RCC 7860 (cell line): Measurements from ENCODE around the gene ADSS1.
"Not testable (repeated sequence)": the region's sequence is repeated elsewhere in the genome, so short reads cannot be mapped to it uniquely, and the experiment has no call there.

Source experiments
- DNase-seq: peaks from one replicate; pipeline ENCODE4 v3.0.0-alpha.2; 2015; ENCODE audit warnings: low spot score
- FAIRE-seq: peaks from 2 replicates; lab custom pipeline; 2012; peaks lifted over from hg19 to GRCh38; lab: Jason Lieb, UNC

Gene ADSS1

DNA sequence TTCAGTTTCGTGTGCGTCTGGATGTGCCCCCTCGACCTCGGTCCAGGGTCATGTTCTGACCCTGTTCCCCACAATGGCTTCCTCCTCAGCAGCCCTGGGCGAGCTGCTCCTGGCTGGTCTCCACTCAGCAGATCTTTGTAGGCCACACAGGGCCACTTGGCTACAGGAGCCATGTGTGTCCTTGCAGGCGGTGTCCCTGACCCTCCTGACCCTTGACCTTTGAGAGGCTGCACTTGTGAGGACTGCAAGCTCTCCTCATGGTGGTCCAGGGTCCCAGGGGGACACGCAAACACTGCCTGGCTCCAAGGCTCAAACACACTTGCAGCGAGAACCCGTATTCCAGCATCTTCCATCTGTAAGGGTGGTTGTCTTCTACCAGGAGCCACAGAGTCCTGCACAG, 21.4 kb downstream of the ADSS1 start:
- no peak for FAIRE-seq
- DNase-seq, result no peak

- no peak for FAIRE-seq
- no peak for DNase-seq
Observed at GRCh38 chr14:104746071-104746545, 22.1 kb downstream of the ADSS1 start.

DNA sequence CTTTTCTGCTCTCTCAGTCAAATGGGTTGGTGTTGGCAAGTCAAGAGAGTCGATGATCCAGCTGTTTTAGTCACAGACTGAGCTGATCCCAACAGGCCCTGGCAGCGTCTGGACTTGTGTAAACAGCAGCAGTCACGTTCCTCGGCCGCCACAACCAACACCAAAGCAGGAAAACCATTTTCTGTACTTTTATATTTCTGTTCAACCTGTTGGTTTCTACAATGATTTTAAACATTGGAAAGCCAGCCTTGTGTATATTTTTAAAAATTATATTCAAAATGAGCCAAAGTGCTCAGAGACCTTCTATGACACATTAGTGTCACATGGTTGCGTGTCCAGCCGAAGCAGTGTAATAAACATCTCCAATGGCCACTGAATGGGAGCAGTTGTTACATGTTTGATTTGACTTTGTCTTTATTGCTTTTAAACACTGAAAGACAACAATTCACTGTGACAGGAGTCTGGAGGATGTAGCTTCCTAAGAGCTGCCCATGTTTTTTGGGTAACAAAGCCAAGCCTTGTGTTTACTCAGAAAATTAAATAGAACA, 23.0 kb downstream of the ADSS1 start:
- FAIRE-seq, result no peak
- DNase-seq, result no peak

GRCh38 chr14:104747876-104748275, 23.8 kb downstream of the ADSS1 start:
- DNase-seq (no peak), FAIRE-seq (no peak)

DNA sequence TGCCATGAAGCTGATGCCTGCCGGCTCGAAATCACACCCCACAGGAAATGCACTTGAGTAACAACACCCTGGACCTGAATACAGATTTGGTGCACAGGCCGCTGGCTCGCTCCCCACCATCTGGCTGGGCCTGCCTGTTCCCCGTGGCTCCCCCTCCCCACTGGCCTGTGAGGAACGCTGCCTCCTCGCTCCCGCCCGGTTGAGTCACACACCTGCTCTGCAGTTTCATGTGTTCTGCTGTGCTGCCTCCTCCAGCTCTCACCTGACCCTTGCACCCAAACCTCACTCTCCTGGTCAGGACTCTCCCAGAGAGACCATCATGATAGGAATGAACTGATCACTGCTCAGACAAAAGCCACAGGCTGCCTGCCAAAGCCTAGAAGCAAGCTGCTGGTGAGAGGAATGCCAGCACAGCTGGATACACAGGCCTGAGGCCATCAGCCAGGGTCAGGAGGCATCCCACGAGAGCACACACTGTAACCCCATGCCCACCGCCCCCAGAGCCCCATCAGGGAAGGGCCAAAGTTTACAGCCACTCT, 25.2 kb downstream of the ADSS1 start:
- DNase-seq (no peak), FAIRE-seq (no peak)

DNA sequence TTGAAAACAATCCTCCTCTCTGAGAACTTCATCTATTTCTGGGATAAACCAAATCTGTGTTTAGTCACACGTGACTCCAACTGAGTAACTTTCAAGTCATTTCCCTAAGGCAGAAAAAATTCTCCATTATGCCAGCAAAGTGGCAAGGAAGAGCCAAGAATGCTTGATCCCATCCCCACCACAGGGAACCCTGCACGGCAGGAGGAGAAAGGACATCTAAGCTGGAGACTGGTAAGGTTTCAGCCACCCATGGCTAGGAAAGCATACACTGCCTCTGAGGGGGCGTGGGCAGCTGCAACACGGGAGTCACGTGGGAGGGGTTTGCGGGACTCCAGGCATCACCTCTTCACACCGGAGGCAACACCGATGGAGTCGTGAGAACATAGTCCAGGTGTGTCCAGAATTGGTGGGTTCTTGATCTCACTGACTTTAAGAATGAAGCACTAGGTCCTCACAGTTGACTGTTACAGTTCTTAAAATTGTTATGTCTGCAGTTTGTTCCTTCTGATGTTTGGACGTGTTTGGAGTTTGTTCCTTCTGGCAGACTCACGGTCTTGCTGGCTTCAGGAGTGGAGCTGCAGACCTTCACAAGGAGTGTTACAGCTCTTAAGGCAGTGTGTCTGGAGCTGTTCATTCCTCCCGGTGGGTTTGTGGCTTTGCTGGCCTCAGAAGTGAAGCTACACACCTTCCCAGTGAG, 26.2 kb downstream of the ADSS1 start:
- DNase-seq, result no peak
- FAIRE-seq, result no peak

DNA sequence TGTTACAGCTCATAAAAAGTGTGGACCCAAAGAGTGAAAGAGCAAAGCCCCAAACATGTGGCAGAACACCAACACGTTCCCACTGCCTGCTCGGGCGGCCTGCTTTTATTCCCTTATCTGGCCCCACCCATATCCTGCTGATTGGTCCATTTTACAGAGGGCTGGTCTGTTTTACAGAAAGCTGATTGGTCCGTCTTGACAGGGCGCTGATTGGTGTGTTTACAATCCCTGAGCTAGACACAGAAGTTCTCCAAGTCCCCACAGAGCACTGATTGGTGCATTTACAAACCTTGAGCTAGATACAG, 26.7 kb downstream of the ADSS1 start:
- not testable (repeated sequence) for FAIRE-seq, DNase-seq

- no peak for FAIRE-seq
- DNase-seq, result no peak
Observed at GRCh38 chr14:104751539-104752422, 27.8 kb downstream of the ADSS1 start.

DNA sequence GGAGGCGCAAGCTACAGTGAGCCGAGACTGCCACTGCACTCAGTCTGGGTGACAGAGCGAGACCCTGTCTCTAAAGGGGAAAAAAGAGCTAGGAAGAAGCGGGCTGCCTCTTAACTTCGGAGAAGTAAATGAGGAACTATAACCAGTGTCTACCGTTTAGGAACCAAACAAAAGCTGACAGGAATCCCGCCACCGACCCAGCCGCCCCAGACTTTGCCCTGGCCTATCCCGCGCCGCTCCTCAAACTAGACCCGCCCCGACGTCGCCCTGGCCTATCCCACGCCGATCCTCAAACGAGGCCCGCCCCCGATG, 28.4 kb downstream of the ADSS1 start:
- no peak for DNase-seq
- no peak for FAIRE-seq

DNA sequence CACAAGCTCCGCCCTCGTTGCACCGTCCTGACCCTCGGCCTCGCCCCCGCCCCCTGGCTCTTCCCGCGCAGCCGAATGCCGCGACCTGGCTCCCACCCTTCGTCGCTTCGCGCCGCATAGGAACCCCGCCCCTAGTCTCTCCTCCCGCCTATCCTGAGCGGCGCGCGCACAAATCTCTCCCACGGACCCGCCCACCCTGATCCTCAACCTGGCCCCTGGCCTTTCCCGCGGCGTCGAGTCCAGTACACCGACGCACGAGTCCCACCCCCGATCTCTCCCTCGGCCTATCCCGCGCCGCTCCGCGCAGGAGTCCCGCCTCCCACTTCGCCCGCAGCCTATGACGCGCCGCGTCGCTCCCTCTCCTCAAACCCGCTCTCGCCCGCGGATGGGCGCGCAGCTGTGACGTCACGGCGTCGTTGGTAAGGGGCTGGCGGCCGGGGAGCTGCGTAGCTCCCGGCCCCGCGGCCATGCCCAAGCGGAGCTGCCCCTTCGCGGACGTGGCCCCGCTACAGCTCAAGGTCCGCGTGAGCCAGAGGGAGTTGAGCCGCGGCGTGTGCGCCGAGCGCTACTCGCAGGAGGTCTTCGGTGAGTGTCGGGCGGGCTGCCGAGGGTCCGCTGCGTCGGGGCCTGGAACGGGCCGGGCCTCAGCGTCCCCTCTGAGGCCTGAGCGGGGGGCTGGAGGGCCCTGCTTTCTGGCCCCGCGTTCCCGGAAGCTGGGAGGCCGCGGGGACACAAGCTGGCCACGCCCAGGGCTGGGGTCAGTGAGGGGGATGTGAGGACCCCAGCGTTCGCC, 28.9 kb downstream of the ADSS1 start, which contains the start of gene SIVA1:
TSS of gene SIVA1 (plus strand) at position 413 of the 793 bp plus-strand sequence. CDS start at position 468, 55 bp downstream.
- DNase-seq (peak; percentile 89), FAIRE-seq (peak; percentile 27)

GRCh38 chr14:104753528-104754212, 29.6 kb downstream of the ADSS1 start:
- DNase-seq (no peak), FAIRE-seq (no peak)

GRCh38 chr14:104754213-104754851, 30.3 kb downstream of the ADSS1 start:
- DNase-seq (no peak), FAIRE-seq (no peak)

DNA sequence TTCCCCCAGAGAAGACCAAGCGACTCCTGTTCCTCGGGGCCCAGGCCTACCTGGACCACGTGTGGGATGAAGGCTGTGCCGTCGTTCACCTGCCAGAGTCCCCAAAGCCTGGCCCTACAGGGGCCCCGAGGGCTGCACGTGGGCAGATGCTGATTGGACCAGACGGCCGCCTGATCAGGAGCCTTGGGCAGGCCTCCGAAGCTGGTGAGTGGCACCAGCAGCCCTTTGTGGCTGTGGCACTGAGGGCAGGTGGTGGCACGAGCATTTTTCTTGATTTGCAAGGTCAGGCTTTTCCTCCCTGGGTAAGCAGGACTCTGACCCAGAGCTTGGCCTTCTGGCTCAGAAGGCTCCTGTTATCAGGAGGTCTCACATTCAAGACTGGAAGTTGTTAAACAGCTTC, 31.6 kb downstream of the ADSS1 start:
- DNase-seq, result no peak
- no peak for FAIRE-seq

DNA sequence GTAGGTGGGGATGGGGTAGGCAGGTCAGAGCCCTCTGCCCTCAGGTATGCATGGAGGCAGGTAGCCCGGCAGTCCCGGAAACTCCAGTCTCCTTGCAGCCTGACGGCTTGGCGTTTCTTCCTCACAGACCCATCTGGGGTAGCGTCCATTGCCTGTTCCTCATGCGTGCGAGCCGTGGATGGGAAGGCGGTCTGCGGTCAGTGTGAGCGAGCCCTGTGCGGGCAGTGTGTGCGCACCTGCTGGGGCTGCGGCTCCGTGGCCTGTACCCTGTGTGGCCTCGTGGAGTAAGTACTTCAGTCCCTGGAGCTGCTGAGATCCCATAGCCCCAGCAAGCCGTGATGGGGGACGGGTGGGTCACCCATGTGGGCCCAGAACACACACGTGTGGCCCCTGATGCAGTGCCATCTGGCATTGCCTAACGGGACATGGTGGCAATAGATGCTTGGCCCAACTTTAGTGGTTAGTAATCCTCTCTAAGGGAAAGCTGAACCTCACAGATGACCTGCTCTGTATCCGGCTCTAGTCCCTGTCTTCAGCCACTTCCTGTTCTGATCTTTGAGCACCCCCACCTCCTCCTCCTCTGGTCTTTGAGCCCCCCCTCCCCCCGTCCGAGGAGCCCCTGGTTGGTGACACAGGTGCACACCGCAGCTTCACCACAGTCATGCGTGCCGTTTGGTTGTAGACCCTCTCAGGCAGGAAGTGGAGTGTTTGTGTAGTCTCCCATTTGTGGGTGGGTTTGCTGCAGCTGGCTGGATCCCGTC, 32.6 kb downstream of the ADSS1 start:
- no peak for FAIRE-seq
- no peak for DNase-seq

GRCh38 chr14:104757238-104757585, 33.2 kb downstream of the ADSS1 start:
- FAIRE-seq (no peak), DNase-seq (no peak)

DNA sequence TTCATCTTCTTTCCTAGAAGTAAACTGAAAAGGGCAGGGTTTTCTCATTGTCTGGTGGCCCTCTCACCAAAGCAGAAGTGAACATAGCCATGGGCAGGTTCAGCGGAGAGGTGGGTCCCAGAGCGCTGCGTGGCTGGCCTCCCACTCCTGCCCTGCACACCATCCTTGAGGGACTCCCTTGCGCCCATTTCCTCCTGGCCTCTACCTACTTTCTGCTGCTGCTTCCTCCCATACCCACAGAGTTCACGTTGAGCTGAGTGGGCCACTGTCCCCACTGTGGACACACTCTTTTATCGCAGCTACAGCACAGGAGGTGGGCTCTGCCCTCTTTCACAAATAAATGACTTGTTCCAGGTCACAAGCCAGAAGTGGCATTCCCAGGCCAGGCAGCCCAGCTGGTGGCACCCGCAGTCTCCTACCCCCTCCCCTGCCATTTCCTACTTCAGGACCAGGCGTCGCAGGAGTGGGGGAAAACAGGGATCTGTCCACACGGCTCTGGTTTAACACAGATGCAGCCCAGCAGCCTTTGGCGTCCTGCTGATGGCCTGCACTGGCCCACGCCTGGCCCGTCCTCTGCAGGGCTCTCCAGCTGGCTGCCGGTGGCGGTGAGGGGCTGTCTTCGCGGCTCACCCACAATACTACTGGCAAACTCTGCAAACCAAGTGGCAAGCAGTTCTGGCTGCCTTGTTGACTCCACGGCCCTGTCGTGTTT, 33.8 kb downstream of the ADSS1 start:
- no peak for FAIRE-seq
- DNase-seq, result no peak

DNA sequence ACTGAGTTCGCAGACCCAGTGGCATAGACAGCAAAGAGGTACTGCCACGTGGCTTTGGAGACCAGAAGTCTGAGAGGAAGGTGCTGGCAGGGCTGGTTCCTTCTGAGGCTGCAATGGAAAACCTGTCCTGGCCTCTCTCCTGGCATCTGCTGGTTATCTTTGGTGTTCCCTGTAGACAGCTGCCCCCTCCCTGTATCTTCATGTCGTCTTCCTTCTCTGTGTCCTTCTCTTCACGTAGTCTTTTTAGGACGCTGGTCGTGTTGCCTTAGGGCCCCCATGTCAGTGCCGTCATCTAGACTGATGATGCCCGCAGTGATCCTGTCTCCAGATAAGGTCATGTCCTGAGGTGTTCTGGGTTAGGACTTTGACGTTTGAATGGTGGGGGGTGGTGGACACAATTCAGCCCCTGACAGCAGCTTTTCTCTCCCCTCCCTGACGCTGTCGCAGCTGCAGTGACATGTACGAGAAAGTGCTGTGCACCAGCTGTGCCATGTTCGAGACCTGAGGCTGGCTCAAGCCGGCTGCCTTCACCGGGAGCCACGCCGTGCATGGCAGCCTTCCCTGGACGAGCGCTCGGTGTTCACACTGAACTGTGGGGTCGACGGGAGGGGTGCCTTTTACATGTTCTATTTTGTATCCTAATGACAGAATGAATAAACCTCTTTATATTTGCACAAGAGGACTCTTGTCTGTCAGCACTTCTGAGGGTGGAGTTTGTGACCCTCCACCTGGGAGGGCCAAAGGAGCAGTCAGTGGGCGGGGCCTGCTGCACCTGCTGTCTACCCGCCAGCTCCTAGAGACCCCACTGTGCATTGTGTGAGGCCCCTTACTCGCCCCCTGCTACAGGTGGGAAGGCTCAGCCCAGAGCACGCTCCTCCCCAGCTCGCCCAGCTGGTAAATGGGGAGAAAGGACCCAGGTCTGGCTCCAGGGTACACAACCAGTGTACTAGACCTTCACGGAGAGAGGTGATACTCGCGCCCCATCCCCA, 35.2 kb downstream of the ADSS1 start:
- no peak for DNase-seq
- no peak for FAIRE-seq
